Stimulated activated naive CD8-positive, alpha-beta T cell treated with anti-CD3 and anti-CD28 coated beads, Interleukin-15, Interleukin-2, amounts not matched to agents 100 U/mL and 50 U/mL, for 24 hours (primary cell): ENCODE data around the gene NHLH2.

Experiments
- ATAC-seq: fragments of 150-1000 bp; cut with Tn5 transposase; one replicate; pipeline ENCODE4 v1.10.0; 2021
- DNase-seq: peaks from one replicate; pipeline ENCODE4 v3.0.0; 2021

The NHLH2 gene

GRCh38 chr1:115802416-115802815 is 38.5 kb downstream of the NHLH2 start:
- DNase-seq = no peak
- no peak for ATAC-seq

- ATAC-seq (no peak), DNase-seq (no peak)
These were observed 43.4 kb downstream of the NHLH2 start for GRCh38 chr1:115797486-115797885.

GRCh38 chr1:115796897-115797296 is 44.0 kb downstream of the NHLH2 start:
- ATAC-seq (no peak), DNase-seq (no peak)

GRCh38 chr1:115796036-115796435 is 44.9 kb downstream of the NHLH2 start:
- DNase-seq (no peak), ATAC-seq (no peak)

- no peak for DNase-seq
- ATAC-seq = no peak
These were observed 45.8 kb downstream of the NHLH2 start for GRCh38 chr1:115794976-115795639.

GRCh38 chr1:115793162-115793561 is 47.8 kb downstream of the NHLH2 start:
- DNase-seq = no peak
- no peak for ATAC-seq

GRCh38 chr1:115791816-115792215 is 49.1 kb downstream of the NHLH2 start:
- ATAC-seq = no peak
- no peak for DNase-seq

- DNase-seq = no peak
- ATAC-seq = no peak
These were observed 50.1 kb downstream of the NHLH2 start for GRCh38 chr1:115790846-115791245.

- DNase-seq = no peak
- ATAC-seq = no peak
These were observed 50.6 kb downstream of the NHLH2 start for GRCh38 chr1:115790356-115790755.
